NT2/D1 (cell line): ENCODE results near the gene PANX2.

Experiments used
- SUZ12 ChIP-seq: IDR thresholded peaks from 2 replicates; pipeline ENCODE4 v1.6.1; 2011; ENCODE audit not compliant: insufficient read length, insufficient read depth; ENCODE audit errors: extremely low read depth
- YY1 ChIP-seq: IDR thresholded peaks from 2 replicates; pipeline ENCODE4 v1.6.1; 2011; ENCODE audit not compliant: insufficient read length, insufficient read depth
- ZNF274 ChIP-seq: IDR thresholded peaks from 2 replicates; pipeline ENCODE4 v1.6.1; 2011; ENCODE audit warnings: mild to moderate bottlenecking, low read depth, low read length

DNA sequence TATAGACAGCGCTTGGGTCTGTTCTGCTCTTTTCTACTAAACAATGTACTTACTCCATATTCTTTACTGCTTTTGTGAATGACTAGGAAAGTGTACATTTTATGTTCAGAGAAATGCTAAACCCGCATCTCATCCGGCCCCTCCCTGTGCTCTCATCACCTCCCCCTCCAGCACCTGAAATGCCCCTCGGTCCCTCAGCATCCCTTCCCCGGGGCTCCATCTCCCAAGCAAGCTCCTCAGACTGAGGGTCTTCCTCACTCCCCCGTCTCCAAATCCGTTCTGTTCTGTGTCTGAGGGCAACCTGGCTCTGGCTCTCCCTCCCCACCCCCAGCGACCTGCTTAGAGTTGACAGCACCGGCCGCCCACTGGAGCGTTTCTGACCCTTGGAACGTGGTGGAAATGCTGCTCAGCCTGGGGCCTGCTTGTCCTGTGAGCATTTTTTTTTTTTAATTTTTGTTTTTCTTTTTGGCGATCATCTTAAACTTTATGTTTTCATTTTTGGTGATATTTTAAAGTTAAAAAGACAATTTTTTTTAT lies 31.7 kb downstream of the PANX2 start:
- no peak for TF ChIP-seq ZNF274
- TF ChIP-seq YY1: no peak
- no peak for TF ChIP-seq SUZ12
